Caco-2 (cell line): Measurements from ENCODE around the gene NLRP6. TPM values are rescaled to one million over a fixed set of nuclear protein-coding genes. Genes with fewer than 3 reads are reported as not detected.
A peak's percentile ranks its signal among the peaks of the same experiment; 100 is the strongest.
"Not testable (repeated sequence)": the region's sequence is repeated elsewhere in the genome, so short reads cannot be mapped to it uniquely, and the experiment has no call there.

Experiments
- BruUV-seq: library from RNA; stranded (reverse); fragments of 400-500 nt; replicated peaks from 2 replicates; lab custom pipeline; 2021; lab: Mats Ljungman, UMichigan
- CTCF ChIA-PET: fragments of 300-600 bp; sonication (Branson Sonifier 250); formaldehyde crosslinking; loops from one replicate; lab custom pipeline; 2022; ENCODE audit warnings: antibody characterized with exemption; lab: Charles Lee
- POLR2A ChIA-PET: fragments of 300-600 bp; sonication (Branson Sonifier 250); formaldehyde crosslinking; loops from one replicate; lab custom pipeline; 2022; ENCODE audit warnings: antibody characterized with exemption; lab: Charles Lee
- DNase-seq, 2 experiments: peaks; one replicate each; pipeline versions ENCODE4 v3.0.0 to v3.0.0-alpha.2; 2020 to 2022
- H3K27me3 ChIP-seq: replicated peaks from 2 replicates; pipeline ENCODE4 v1.6.0; 2011; ENCODE audit warnings: low read length; ENCODE audit not compliant: control insufficient read depth, insufficient read depth
- H3K36me3 ChIP-seq: 2 replicates; pipeline ENCODE4 v1.5.1; 2011; ENCODE audit warnings: low read length; ENCODE audit not compliant: control insufficient read depth, insufficient read depth
- H3K4me1 ChIP-seq: fragments of 250-450 bp; sonication (Bioruptor Pico); 2 replicates; pipeline ENCODE4 v1.5.1; 2020; ENCODE audit warnings: mild to moderate bottlenecking
- H3K4me3 ChIP-seq: 2 replicates; pipeline ENCODE4 v1.5.1; 2011; ENCODE audit warnings: low read depth, mild to moderate bottlenecking, control low read depth, low read length
- H3K9me3 ChIP-seq: fragments of 250-450 bp; sonication (Bioruptor Pico); 2 replicates; pipeline ENCODE4 v1.5.1; 2020; ENCODE audit warnings: mild to moderate bottlenecking, moderate library complexity
- H3K27ac Mint-ChIP-seq: one replicate; pipeline ENCODE4 v1.8.0; 2022; ENCODE audit warnings: mixed read lengths; ENCODE audit not compliant: unreplicated experiment
- H3K27me3 Mint-ChIP-seq: one replicate; pipeline ENCODE4 v1.8.0; 2022; ENCODE audit warnings: mixed read lengths; ENCODE audit not compliant: insufficient read depth, unreplicated experiment
- H3K36me3 Mint-ChIP-seq: one replicate; pipeline ENCODE4 v1.8.0; 2022; ENCODE audit warnings: mild to moderate bottlenecking, mixed read lengths; ENCODE audit not compliant: insufficient read depth, unreplicated experiment
- H3K4me1 Mint-ChIP-seq: one replicate; pipeline ENCODE4 v1.8.0; 2022; ENCODE audit warnings: low read depth, mixed read lengths; ENCODE audit not compliant: unreplicated experiment
- H3K4me3 Mint-ChIP-seq: one replicate; pipeline ENCODE4 v1.8.0; 2022; ENCODE audit warnings: mild to moderate bottlenecking, moderate library complexity, mixed read lengths; ENCODE audit not compliant: unreplicated experiment
- H3K9me3 Mint-ChIP-seq: one replicate; pipeline ENCODE4 v1.8.0; 2022; ENCODE audit warnings: mixed read lengths; ENCODE audit not compliant: unreplicated experiment
- CTCF ChIP-seq, 2 experiments: fragments of 200-600 bp in 1 of 2; IDR thresholded peaks; 1 replicate in 1 of 2; 2 replicates in 1 of 2; pipeline versions ENCODE4 v1.5.1 to v1.8.0; 2011 to 2022; ENCODE audit warnings: antibody characterized with exemption in 1 of 2, control low read depth in 1 of 2, inconsistent platforms in 1 of 2, low read depth in 1 of 2, low read length in 1 of 2, mild to moderate bottlenecking in 1 of 2, moderate library complexity in 1 of 2; ENCODE audit not compliant: insufficient read depth in 1 of 2, severe bottlenecking in 1 of 2, unreplicated experiment in 1 of 2
- intact Hi-C: fragments of 100-400 bp; cut with micrococcal nuclease; formaldehyde crosslinking; loops from one replicate; pipeline ENCODE4 v1.10.0; 2022; ENCODE audit not compliant: unreplicated experiment
- total RNA-seq: library from RNA; stranded (reverse); gene quantifications from 2 replicates; pipeline ENCODE4 v1.2.3, GENCODE V29; 2022

The NLRP6 gene
- total RNA-seq, 1 experiment from 2014 or later, result not detected

DNA sequence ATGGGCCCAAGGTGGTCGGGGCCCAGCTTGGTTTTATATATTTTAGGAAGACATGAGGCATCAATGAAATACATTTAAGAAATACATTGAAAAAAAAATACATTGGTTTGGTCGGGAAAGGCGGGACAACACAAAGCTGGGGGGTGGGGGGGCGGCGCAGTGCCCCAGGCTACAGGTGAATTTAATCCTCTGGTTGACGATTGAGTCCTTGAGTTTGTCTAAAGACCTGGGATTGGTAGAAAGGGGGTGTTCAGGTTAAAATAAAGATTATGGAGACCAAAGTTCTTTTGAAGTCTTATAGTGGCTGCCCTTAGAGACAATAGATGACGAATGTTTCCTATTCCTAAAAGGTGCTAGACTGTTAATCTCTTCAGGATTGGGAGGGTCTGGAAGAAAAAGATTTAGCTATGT, 38.7 kb downstream of the NLRP6 start:
- H3K4me1 ChIP-seq, result peaks cover 9% of the 10 kb centered on the region
- no peak for DNase-seq
- no peaks in the 10 kb centered on the region for H3K36me3 ChIP-seq
- no peaks in the 10 kb centered on the region for H3K27me3 Mint-ChIP-seq
- ChIA-PET CTCF (interaction anchor here (0.6 to 3.0 kb wide), 4 partner anchors 11 to 131 kb away, joined by 3 to 15 read pairs (median 4); partner anchors contain the start of gene IFITM5), POLR2A (no interaction called here)
- H3K4me3 ChIP-seq, result no peak overlapping the region
- H3K4me1 Mint-ChIP-seq, result peaks cover 19% of the 10 kb centered on the region
- peak overlapping the region; percentile 36 for H3K4me3 Mint-ChIP-seq
- intact Hi-C loops, result no loop called here
- no peak overlapping the region for H3K27ac Mint-ChIP-seq
- H3K27me3 ChIP-seq, result no peaks in the 10 kb centered on the region
- no peak for TF ChIP-seq CTCF (IDR thresholded peaks at IDR 0.05; ENCODE audit: insufficient read depth in 1 of 2, low read depth in 1 of 2, low read length in 1 of 2, severe bottlenecking in 1 of 2, unreplicated experiment in 1 of 2)
- no peaks in the 10 kb centered on the region for H3K36me3 Mint-ChIP-seq
- no peaks in the 10 kb centered on the region for H3K9me3 Mint-ChIP-seq
- H3K9me3 ChIP-seq, result no peaks in the 10 kb centered on the region
- BruUV-seq, result no TSS peak

DNA sequence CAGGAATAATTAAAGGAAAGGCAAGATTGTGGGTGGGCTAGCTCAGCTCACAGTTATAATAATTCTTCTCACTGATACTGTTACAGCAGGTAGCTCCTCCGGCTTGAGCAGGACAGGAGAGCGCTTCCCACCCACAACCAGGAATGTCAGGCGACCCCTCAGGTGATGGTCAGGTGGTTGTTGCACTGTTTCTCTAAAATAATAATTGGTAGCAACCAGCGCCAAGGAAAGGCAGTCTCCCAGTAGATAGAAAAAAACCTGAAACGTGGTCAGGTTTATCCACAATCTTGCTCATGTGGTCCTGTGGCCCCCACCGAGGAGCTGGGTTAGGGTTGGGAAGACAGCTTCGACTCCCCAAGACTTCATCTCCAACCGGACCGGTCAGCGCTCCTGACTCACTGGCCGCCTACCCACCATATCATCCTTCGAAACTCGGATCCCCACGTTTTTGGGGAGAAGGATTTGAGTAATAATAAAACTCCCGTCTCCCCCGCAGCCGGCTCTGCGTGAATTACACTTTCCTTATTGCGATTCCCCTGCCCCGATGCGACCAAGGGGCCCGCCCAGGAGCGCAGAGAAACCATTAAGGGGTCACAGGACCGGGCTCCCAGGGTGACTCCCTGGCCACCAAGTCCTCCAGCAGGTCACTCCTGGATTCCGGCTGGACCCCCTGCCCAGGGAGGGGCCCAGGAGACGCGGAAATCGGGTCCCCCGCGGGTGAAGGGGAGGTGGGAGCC, 39.6 kb downstream of the NLRP6 start:
- H3K4me1 ChIP-seq, POLR2A ChIA-PET, intact Hi-C loops, H3K9me3 ChIP-seq, H3K36me3 ChIP-seq, H3K4me3 ChIP-seq, H3K9me3 Mint-ChIP-seq, H3K27me3 Mint-ChIP-seq, DNase-seq, H3K36me3 Mint-ChIP-seq, BruUV-seq, H3K27me3 ChIP-seq, H3K27ac Mint-ChIP-seq: not testable (repeated sequence)
- peaks cover 19% of the 10 kb centered on the region for H3K4me1 Mint-ChIP-seq
- CTCF ChIA-PET, result interaction anchor here (0.9 to 3.0 kb wide), 4 partner anchors 12 to 130 kb away, joined by 3 to 15 read pairs (median 4); no protein-coding TSS in a partner anchor
- H3K4me3 Mint-ChIP-seq, result peak overlapping the region; percentile 36

- CTCF ChIA-PET, result interaction anchor here (1.2 kb wide), 1 partner anchor 37 kb away, joined by 5 read pairs; no protein-coding TSS in a partner anchor
- H3K4me1 Mint-ChIP-seq, result peaks cover 14% of the 10 kb centered on the region
- H3K9me3 ChIP-seq, H3K27ac Mint-ChIP-seq, POLR2A ChIA-PET, H3K36me3 Mint-ChIP-seq, H3K36me3 ChIP-seq, DNase-seq, H3K4me3 Mint-ChIP-seq, H3K4me1 ChIP-seq, H3K27me3 Mint-ChIP-seq, intact Hi-C loops, H3K27me3 ChIP-seq, H3K9me3 Mint-ChIP-seq: not testable (repeated sequence)
- BruUV-seq, result TSS peak; percentile 45
- H3K4me3 ChIP-seq, result peak overlapping the region; percentile 49
Measured at GRCh38 chr11:318405-319120, 40.4 kb downstream of the NLRP6 start.

GRCh38 chr11:319121-319887, 41.1 kb downstream of the NLRP6 start:
- H3K9me3 ChIP-seq, H3K27me3 ChIP-seq, H3K9me3 Mint-ChIP-seq, H3K36me3 ChIP-seq, CTCF ChIA-PET, H3K4me1 ChIP-seq, POLR2A ChIA-PET, H3K4me1 Mint-ChIP-seq, H3K36me3 Mint-ChIP-seq, intact Hi-C loops, BruUV-seq, DNase-seq, H3K27me3 Mint-ChIP-seq: not testable (repeated sequence)
- Mint-ChIP-seq H3K27ac (peak overlapping the region; percentile 45), H3K4me3 (peak overlapping the region; percentile 65)
- H3K4me3 ChIP-seq, result peak overlapping the region; percentile 49

DNA sequence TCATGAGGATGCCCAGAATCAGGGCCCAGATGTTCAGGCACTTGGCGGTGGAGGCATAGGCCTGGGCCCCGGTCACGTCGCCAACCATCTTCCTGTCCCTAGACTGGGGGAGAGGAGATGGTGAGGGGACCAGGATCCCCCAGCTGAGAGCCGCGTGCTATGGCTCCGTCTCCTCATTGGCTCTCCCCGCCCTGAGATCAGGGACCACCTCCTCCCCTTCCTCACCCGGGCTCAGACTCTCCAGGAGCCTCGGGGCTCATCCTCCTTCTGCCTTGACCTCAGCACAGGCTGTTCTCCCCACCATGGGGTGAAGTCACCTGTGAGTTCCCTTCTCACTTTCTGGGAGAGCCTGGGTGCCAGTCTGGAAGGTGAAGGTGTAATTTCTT, 41.7 kb downstream of the NLRP6 start:
- POLR2A ChIA-PET, result not testable (repeated sequence)

More for the DNA sequence above, 41.7 kb downstream of the NLRP6 start:
- H3K36me3 ChIP-seq, H3K9me3 ChIP-seq, H3K4me1 ChIP-seq, DNase-seq, H3K4me1 Mint-ChIP-seq, H3K36me3 Mint-ChIP-seq, CTCF ChIA-PET, H3K27me3 ChIP-seq, H3K27me3 Mint-ChIP-seq, H3K9me3 Mint-ChIP-seq, BruUV-seq, intact Hi-C loops, H3K4me3 ChIP-seq: not testable (repeated sequence)
- Mint-ChIP-seq H3K27ac (peak overlapping the region; percentile 45), H3K4me3 (peak overlapping the region; percentile 65)
